HCT116 (cell line): ENCODE measurements around the gene EIF4E2. TPM values are rescaled to one million over a fixed set of nuclear protein-coding genes. Genes with fewer than 3 reads are reported as not detected.

ENCODE experiments used
- ATAC-seq: fragments of 200-7000 bp; cut with Tn5 transposase; 2 replicates; pipeline ENCODE4 v1.9.1; 2020; ENCODE audit warnings: mild to moderate bottlenecking, moderate library complexity
- BruUV-seq: library from RNA; stranded (reverse); fragments of 400-500 nt; replicated peaks from 2 replicates; lab custom pipeline; 2021; lab: Mats Ljungman, UMichigan
- CTCF ChIA-PET: fragments of 300-600 bp; sonication (Branson Sonifier 250); formaldehyde crosslinking; loops from one replicate; lab custom pipeline; 2021; ENCODE audit warnings: antibody characterized with exemption; lab: Charles Lee
- POLR2A ChIA-PET: fragments of 300-600, 350-600 bp; sonication (Branson Sonifier 250); formaldehyde crosslinking; loops from one replicate; lab custom pipeline; 2021; ENCODE audit warnings: antibody characterized with exemption; lab: Charles Lee
- RAD21 ChIA-PET, 2 experiments: fragments of 300-600 bp; sonication (Branson Sonifier 250); formaldehyde crosslinking; loops; one replicate each; lab custom pipeline; 2023; ENCODE audit warnings: low total read pairs in 2 of 2; ENCODE audit not compliant: uncharacterized antibody in 2 of 2, unreplicated experiment in 2 of 2, low non-redundant PET in 1 of 2; lab: Charles Lee
- DNase-seq: peaks from one replicate; pipeline ENCODE4 v3.0.0-alpha.2; 2010; ENCODE audit warnings: low read depth, low spot score
- H2AFZ ChIP-seq: fragments of 200-600 bp; shearing (Covaris generic), sonication (generic); 2 replicates; pipeline ENCODE4 v1.6.1; 2017; ENCODE audit warnings: low read depth, mixed run types, mixed read lengths, antibody characterized with exemption, low read length; ENCODE audit not compliant: poor library complexity, severe bottlenecking
- H3K27ac ChIP-seq: 2 replicates; pipeline ENCODE4 v1.5.1; 2012; ENCODE audit warnings: low read depth, low read length
- H3K27me3 ChIP-seq: fragments of 200-600 bp; sonication (generic); 2 replicates; pipeline ENCODE4 v1.6.1; 2016; ENCODE audit warnings: mixed run types, low read length, mixed read lengths; ENCODE audit not compliant: insufficient read depth
- H3K36me3 ChIP-seq, 2 experiments: fragments of 200-500 bp in 1 of 2; fragments of 200-600 bp in 1 of 2; sonication (Bioruptor generic) in 1 of 2; sonication (generic) in 1 of 2; 2 replicates each; pipeline versions ENCODE4 v1.5.1 to v1.6.1; 2014 to 2016; ENCODE audit warnings: low read length in 2 of 2, inconsistent platforms in 1 of 2, mixed read lengths in 1 of 2, mixed run types in 1 of 2; ENCODE audit not compliant: insufficient read depth in 2 of 2, control insufficient read depth in 1 of 2
- H3K4me1 ChIP-seq, 2 experiments: fragments of 200-600 bp in 1 of 2; sonication (generic) in 1 of 2; 2 replicates each; pipeline versions ENCODE4 v1.5.1 to v1.6.1; 2012 to 2017; ENCODE audit warnings: low read length in 2 of 2, inconsistent platforms in 1 of 2, mild to moderate bottlenecking in 1 of 2, mixed read lengths in 1 of 2, mixed run types in 1 of 2, moderate library complexity in 1 of 2; ENCODE audit not compliant: insufficient read depth in 2 of 2, control insufficient read depth in 1 of 2
- H3K4me2 ChIP-seq: fragments of 200-600 bp; sonication (generic); 2 replicates; pipeline ENCODE4 v1.6.1; 2017; ENCODE audit warnings: mixed run types, low read length, mixed read lengths
- H3K4me3 ChIP-seq, 2 experiments: fragments of 200-600 bp in 1 of 2; sonication (generic) in 1 of 2; replicated peaks in 1 of 2; 2 replicates each; pipeline ENCODE4 v1.5.1; 2011 to 2016; ENCODE audit warnings: low read length in 2 of 2, control low read depth in 1 of 2, low read depth in 1 of 2, mild to moderate bottlenecking in 1 of 2, mixed read lengths in 1 of 2, mixed run types in 1 of 2
- H3K79me2 ChIP-seq: fragments of 200-600 bp; sonication (generic); 2 replicates; pipeline ENCODE4 v1.6.1; 2017; ENCODE audit warnings: mild to moderate bottlenecking, mixed run types, low read length, moderate library complexity, mixed read lengths; ENCODE audit not compliant: insufficient read depth
- H3K9ac ChIP-seq: fragments of 200-600 bp; sonication (generic); 2 replicates; pipeline ENCODE4 v1.6.1; 2016; ENCODE audit warnings: low read length, mixed read lengths
- H3K9me2 ChIP-seq: fragments of 200-600 bp; sonication (generic), shearing (Covaris generic); 2 replicates; pipeline ENCODE4 v1.6.1; 2017; ENCODE audit warnings: mixed run types, mild to moderate bottlenecking, moderate library complexity; ENCODE audit not compliant: insufficient read depth
- H3K9me3 ChIP-seq, 2 experiments: fragments of 200-500 bp in 1 of 2; fragments of 200-600 bp in 1 of 2; sonication (Bioruptor generic) in 1 of 2; sonication (generic) in 1 of 2; 2 replicates each; pipeline ENCODE4 v1.6.1; 2014 to 2017; ENCODE audit warnings: low read length in 2 of 2, mixed read lengths in 2 of 2, inconsistent platforms in 1 of 2, low read depth in 1 of 2, mild to moderate bottlenecking in 1 of 2, mixed run types in 1 of 2, moderate library complexity in 1 of 2; ENCODE audit not compliant: control insufficient read depth in 1 of 2, insufficient read depth in 1 of 2
- H4K20me1 ChIP-seq: fragments of 200-600 bp; sonication (generic), shearing (Covaris generic); 2 replicates; pipeline ENCODE4 v1.6.1; 2017; ENCODE audit warnings: mixed run types, mild to moderate bottlenecking, moderate library complexity; ENCODE audit not compliant: insufficient read depth
- ATF3 ChIP-seq: IDR thresholded peaks from 2 replicates; pipeline ENCODE4 v1.6.1; 2012
- CBX3 ChIP-seq: IDR thresholded peaks from 2 replicates; pipeline ENCODE4 v1.6.1; 2012; ENCODE audit warnings: low read depth
- CEBPB ChIP-seq: IDR thresholded peaks from 2 replicates; pipeline ENCODE4 v1.6.1; 2012; ENCODE audit warnings: low read depth
- CTCF ChIP-seq, 3 experiments: fragments of 200-600 bp in 1 of 3; sonication (generic) in 1 of 3; IDR thresholded peaks in 2 of 3; conservative IDR thresholded peaks in 1 of 3; 2 replicates each; pipeline ENCODE4 v1.5.1; 2012 to 2017; ENCODE audit warnings: low read depth in 2 of 3, low read length in 2 of 3, antibody characterized with exemption in 1 of 3, borderline replicate concordance in 1 of 3, control low read depth in 1 of 3, mild to moderate bottlenecking in 1 of 3, mixed read lengths in 1 of 3, mixed run types in 1 of 3, moderate library complexity in 1 of 3; ENCODE audit not compliant: insufficient read depth in 1 of 3
- ELF1 ChIP-seq: IDR thresholded peaks from 2 replicates; pipeline ENCODE4 v1.6.1; 2012; ENCODE audit warnings: low read depth, borderline replicate concordance
- EZH2 ChIP-seq: fragments of 200-600 bp; sonication (generic); IDR thresholded peaks from 2 replicates; pipeline ENCODE4 v1.6.1; 2017; ENCODE audit warnings: antibody characterized with exemption, mixed run types
- FOSL1 ChIP-seq: IDR thresholded peaks from 2 replicates; pipeline ENCODE4 v1.6.1; 2012; ENCODE audit warnings: low read depth
- JUND ChIP-seq: IDR thresholded peaks from 2 replicates; pipeline ENCODE4 v1.6.1; 2012
- POLR2A ChIP-seq: IDR thresholded peaks from 2 replicates; pipeline ENCODE4 v1.7.0; 2011; ENCODE audit warnings: borderline replicate concordance; ENCODE audit not compliant: insufficient read depth, insufficient read length; ENCODE audit errors: extremely low read depth
- POLR2AphosphoS5 ChIP-seq: IDR thresholded peaks from 2 replicates; pipeline ENCODE4 v1.6.1; 2011; ENCODE audit warnings: mild to moderate bottlenecking, low read depth, low read length, moderate library complexity
- RAD21 ChIP-seq: IDR thresholded peaks from 2 replicates; pipeline ENCODE4 v1.6.1; 2012; ENCODE audit warnings: low read depth, mild to moderate bottlenecking
- SP1 ChIP-seq: IDR thresholded peaks from 2 replicates; pipeline ENCODE4 v1.6.1; 2012; ENCODE audit warnings: low read depth
- SRF ChIP-seq: IDR thresholded peaks from 2 replicates; pipeline ENCODE4 v1.6.1; 2012; ENCODE audit warnings: low read depth
- TCF7L2 ChIP-seq: IDR thresholded peaks from 2 replicates; pipeline ENCODE4 v1.7.0; 2011; ENCODE audit warnings: borderline replicate concordance, inconsistent platforms; ENCODE audit not compliant: insufficient read depth, insufficient read length; ENCODE audit errors: extremely low read depth
- ZFX ChIP-seq: fragments of 450-650 bp; IDR thresholded peaks from 2 replicates; pipeline ENCODE4 v1.6.1; 2017
- ZNF274 ChIP-seq: fragments of 200-500 bp; sonication (Bioruptor generic); IDR thresholded peaks from 2 replicates; pipeline ENCODE4 v1.6.1; 2014; ENCODE audit warnings: mild to moderate bottlenecking, low read depth, low read length, inconsistent platforms
- intact Hi-C: fragments of 100-400 bp; cut with micrococcal nuclease; formaldehyde crosslinking; loops from 2 replicates; pipeline ENCODE4 v1.10.0; 2022
- total RNA-seq: library from RNA; stranded (reverse); gene quantifications from one replicate; pipeline ENCODE4 v1.2.1, GENCODE V29; 2021; ENCODE audit not compliant: unreplicated experiment
- TF ChIP-seq, protein P1 (sequence below): IDR thresholded peaks from 2 replicates; pipeline ENCODE4 v1.6.1; 2012

The EIF4E2 gene
- total RNA-seq, 1 experiment from 2014 or later: 58.6 TPM

DNA sequence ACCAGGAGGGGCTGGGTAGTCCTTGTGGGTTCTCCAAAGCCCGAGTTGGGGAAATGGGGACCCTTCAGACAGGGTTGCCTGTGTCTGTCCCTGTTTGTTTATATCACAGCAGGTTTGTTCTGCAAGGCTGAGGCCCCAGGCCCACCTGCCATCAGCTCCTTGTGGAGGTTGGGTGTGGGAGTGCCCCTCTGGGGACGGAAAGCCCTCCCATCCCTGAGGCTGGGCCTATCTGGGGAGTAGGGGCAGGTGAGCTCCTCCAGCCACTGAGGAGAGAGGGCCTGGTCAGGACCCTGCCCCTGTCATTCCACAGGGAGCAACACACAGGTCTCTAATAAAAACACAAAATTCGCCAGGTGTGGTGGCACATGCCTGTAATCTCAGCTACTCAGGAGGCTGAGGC is 59.6 kb downstream of the EIF4E2 start:
- no peak for DNase-seq
- no peak overlapping the region for H3K4me2 ChIP-seq
- BruUV-seq: no TSS peak
- intact Hi-C loops: no loop called here
- H3K27me3 ChIP-seq: no peaks in the 10 kb centered on the region
- no peaks in the 10 kb centered on the region for H3K9me3 ChIP-seq
- ChIA-PET CTCF (interaction anchor here (1.4 kb wide), 1 partner anchor 10 kb away, joined by 5 read pairs; no protein-coding TSS in a partner anchor), RAD21 (no interaction called here), POLR2A (no interaction called here)
- no peaks in the 10 kb centered on the region for H3K79me2 ChIP-seq
- H4K20me1 ChIP-seq: no peaks in the 10 kb centered on the region
- no peak overlapping the region for H3K9ac ChIP-seq
- H3K4me1 ChIP-seq: peaks cover 0 to 8% of the 10 kb centered on the region in 2 experiments; a peak in 3 of 4 replicates
- H3K9me2 ChIP-seq: no peaks in the 10 kb centered on the region
- H3K4me3 ChIP-seq: no peak overlapping the region
- H3K36me3 ChIP-seq: no peaks in the 10 kb centered on the region
- no peak for ATAC-seq
- TF ChIP-seq POLR2A (no peak), SRF (no peak), EZH2 (no peak), ZFX (no peak), JUND (no peak), TCF7L2 (no peak), POLR2AphosphoS5 (no peak), ATF3 (no peak), RAD21 (no peak), SP1 (no peak), CEBPB (no peak), FOSL1 (no peak), ZNF274 (no peak), CBX3 (no peak), ELF1 (no peak), CTCF (IDR thresholded peaks at IDR 0.05 in 2 of 3, conservative IDR thresholded peaks at IDR 0.05 in 1 of 3; ENCODE audit: borderline replicate concordance in 1 of 3, insufficient read depth in 1 of 3, low read depth in 2 of 3, low read length in 2 of 3) (no peak)
- TF ChIP-seq, protein P1, sequence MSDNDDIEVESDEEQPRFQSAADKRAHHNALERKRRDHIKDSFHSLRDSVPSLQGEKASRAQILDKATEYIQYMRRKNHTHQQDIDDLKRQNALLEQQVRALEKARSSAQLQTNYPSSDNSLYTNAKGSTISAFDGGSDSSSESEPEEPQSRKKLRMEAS: no peak
- TF ChIP-seq, all 23 proteins: peak for 0
- Histone ChIP-seq H3K27ac (no peak overlapping the region), H2AFZ (no peak overlapping the region)
